ENCODE measurements around the gene CCDC9B. TPM values are rescaled to one million over a fixed set of nuclear protein-coding genes. Genes with fewer than 3 reads are reported as not detected.
A peak's percentile ranks its signal among the peaks of the same experiment; 100 is the strongest.

Gene CCDC9B
- polyA plus RNA-seq, 1 of the 3 experiments (the other 2 are of a cell fraction): 13.7 TPM

DNA sequence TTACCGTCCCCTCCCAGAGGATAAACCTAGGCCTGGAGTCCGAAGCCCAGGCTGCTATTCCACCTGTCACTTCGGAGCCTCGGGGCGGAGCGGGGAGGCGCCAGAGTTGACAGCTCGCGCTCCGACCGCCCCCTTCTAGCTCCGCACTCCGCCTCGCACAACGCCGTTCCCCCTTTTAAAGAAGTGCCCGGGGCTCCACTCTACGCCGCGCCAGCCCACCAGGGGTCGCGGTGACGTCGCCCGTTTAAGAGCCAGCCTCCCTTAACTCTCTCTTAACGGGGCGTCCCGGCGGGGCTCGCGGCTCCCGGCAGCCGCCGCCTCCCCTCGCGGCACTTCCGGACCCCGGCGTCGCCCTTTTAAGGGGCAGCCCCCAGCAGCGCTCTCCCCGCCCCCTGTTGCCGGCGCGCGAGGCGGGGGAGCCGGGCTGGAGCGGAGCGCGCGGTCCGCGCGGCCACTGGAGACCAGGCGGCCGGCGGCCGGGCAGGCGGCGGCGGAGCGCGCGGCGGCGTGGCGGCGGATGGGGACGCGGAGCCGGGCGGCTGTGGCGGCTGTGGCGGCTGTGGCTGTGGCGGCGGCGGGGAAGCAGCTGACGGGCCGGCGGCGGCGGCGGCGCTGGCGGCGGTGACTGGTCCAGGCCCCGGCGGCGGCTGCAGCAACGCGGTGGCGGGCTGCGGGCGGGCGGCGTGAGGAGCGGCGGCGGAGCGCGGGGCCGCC lies 17.3 kb downstream of the CCDC9B start, which contains the start of gene INAFM2 (continued):
- no peak; the same call in 1 of the 2 replicates for TF ChIP-seq FOSL2 (IDR thresholded peaks at IDR 0.05; ENCODE audit: borderline replicate concordance, low read depth)

DNA sequence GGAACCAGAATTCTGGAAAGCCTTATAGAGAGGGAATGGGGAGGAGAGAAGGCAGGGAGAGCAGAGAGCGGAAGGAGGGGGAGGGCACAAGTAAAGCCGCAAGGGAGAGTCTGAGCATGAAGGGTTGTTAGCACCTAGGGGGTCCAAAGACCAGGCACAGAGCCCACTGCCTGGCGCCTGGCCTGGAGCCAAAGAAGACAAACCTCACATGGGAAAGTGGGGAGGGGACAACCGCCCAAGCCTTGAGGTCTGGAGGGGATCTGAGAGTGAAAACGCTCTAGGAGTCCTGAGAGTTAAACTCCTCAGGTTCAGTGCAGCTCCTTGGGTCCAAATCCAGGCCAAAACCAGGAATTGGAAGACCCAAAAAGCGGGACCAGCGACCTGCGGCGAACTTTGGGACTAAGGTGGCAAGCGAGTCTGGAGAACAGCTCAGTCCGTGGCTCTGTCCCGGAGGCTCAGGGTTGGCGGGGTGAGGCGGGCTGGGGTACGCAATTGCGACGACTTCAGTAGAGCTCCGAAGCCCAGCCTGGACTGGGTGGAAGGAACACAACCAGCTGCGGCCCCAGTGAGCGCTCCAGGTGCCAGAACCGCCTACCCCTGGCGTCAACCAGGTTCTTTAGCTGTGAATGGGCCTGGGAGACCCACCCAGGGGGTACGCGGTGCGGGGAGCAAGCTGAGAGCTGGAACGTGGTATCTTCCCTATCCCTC lies 18.1 kb downstream of the CCDC9B start:
- H3K9me3 ChIP-seq: no peaks in the 10 kb centered on the region
- H3K9me2 ChIP-seq: no peaks in the 10 kb centered on the region
- no peak for DNase-seq
- peaks cover 15% of the 10 kb centered on the region; the same call in 1 of the 2 replicates for H3K79me2 ChIP-seq (ENCODE audit: insufficient read depth)
- no peaks in the 10 kb centered on the region for H4K20me1 ChIP-seq (ENCODE audit: insufficient read depth)
- no peak overlapping the region for H2AFZ ChIP-seq (ENCODE audit: low read depth)
- POLR2A ChIA-PET: interaction anchor here (0.6 to 1.7 kb wide), 3 partner anchors 13 to 74 kb away, joined by 3 to 5 read pairs (median 3); no protein-coding TSS in a partner anchor
- H3K4me2 ChIP-seq: peak overlapping the region; percentile 34; the same call in 1 of the 2 replicates
- CTCF ChIA-PET: interaction anchor here (0.6 to 70.6 kb wide), 10 partner anchors 8 to 283 kb away, joined by 3 to 2194 read pairs (median 6); partner anchors contain the start of genes ANKRD63, CCDC9B, DISP2 and INAFM2
- H3K4me1 ChIP-seq (ENCODE audit: control insufficient read depth in 1 of 2, insufficient read depth in 2 of 2, low read depth in 1 of 2, low read length in 1 of 2): peaks cover 16 to 20% of the 10 kb centered on the region in 2 experiments; a peak in 3 of 4 replicates
- WGBS (ENCODE audit: low lambda C conversion rate): 87% methylated on average over 19 of the region's 26 CpGs
- peaks cover 0 to 4% of the 10 kb centered on the region in 2 experiments for H3K36me3 ChIP-seq (replicated peaks in 1 of 2; ENCODE audit: control insufficient read depth in 1 of 2, insufficient read depth in 2 of 2, low read length in 1 of 2)
- no peak for TF ChIP-seq ELF1 (IDR thresholded peaks at IDR 0.05)
- no peak for TF ChIP-seq SIN3A (IDR thresholded peaks at IDR 0.05; ENCODE audit: borderline replicate concordance, low read depth, low read length)
- TF ChIP-seq GATA2 (CRISPR knock-in tag; IDR thresholded peaks at IDR 0.05): no peak
- no peak for TF ChIP-seq RAD21 (IDR thresholded peaks at IDR 0.05; ENCODE audit: low read length)
- TF ChIP-seq, protein P1, sequence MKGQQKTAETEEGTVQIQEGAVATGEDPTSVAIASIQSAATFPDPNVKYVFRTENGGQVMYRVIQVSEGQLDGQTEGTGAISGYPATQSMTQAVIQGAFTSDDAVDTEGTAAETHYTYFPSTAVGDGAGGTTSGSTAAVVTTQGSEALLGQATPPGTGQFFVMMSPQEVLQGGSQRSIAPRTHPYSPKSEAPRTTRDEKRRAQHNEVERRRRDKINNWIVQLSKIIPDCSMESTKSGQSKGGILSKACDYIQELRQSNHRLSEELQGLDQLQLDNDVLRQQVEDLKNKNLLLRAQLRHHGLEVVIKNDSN (IDR thresholded peaks at IDR 0.05; ENCODE audit: borderline replicate concordance, low read depth): no peak
- TF ChIP-seq, protein P2, sequence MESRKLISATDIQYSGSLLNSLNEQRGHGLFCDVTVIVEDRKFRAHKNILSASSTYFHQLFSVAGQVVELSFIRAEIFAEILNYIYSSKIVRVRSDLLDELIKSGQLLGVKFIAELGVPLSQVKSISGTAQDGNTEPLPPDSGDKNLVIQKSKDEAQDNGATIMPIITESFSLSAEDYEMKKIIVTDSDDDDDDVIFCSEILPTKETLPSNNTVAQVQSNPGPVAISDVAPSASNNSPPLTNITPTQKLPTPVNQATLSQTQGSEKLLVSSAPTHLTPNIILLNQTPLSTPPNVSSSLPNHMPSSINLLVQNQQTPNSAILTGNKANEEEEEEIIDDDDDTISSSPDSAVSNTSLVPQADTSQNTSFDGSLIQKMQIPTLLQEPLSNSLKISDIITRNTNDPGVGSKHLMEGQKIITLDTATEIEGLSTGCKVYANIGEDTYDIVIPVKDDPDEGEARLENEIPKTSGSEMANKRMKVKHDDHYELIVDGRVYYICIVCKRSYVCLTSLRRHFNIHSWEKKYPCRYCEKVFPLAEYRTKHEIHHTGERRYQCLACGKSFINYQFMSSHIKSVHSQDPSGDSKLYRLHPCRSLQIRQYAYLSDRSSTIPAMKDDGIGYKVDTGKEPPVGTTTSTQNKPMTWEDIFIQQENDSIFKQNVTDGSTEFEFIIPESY (IDR thresholded peaks at IDR 0.05; ENCODE audit: borderline replicate concordance, low read depth): no peak
- TF ChIP-seq RCOR1 (IDR thresholded peaks at IDR 0.05; ENCODE audit: low read length): no peak
- peaks cover 6% of the 10 kb centered on the region for H3F3A ChIP-seq (replicated peaks; ENCODE audit: insufficient read depth)
- no peaks in the 10 kb centered on the region for H3K27me3 ChIP-seq (ENCODE audit: insufficient read depth)
- no peak overlapping the region for H3K27ac ChIP-seq (ENCODE audit: low read depth in 2 of 2, low read length in 1 of 2)
- H3K9ac ChIP-seq: no peak overlapping the region
- peak overlapping the region; percentile 54 to 70 for H3K4me3 ChIP-seq (ENCODE audit: low read depth in 2 of 2, low read length in 1 of 2)

DNA sequence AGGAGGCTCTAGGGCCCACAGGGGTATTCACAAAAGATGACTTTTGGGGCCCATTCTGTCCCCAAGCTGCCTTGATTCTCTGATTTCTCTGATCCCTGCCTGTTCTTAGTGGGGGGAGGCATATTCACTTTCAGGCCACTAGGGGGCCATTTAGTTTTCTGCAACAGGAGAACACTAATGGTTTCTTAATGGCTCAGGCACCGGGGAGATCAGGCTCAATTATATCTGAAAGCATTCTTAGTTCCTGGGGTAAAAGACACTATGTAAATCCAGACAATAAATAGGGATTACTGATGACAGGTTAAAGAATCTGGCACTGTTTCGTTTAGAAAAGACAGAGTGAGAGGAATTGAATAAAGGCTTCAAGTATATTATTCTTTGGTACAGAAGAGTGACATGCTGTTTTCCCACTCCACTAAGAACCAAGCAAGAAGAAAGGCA lies 19.8 kb downstream of the CCDC9B start:
- H3F3A ChIP-seq (replicated peaks; ENCODE audit: insufficient read depth): peaks cover 6% of the 10 kb centered on the region
- POLR2A ChIA-PET: no interaction called here
- peak; percentile 78 for DNase-seq
- no peak overlapping the region; a peak in 1 of 4 replicates for H3K4me3 ChIP-seq (ENCODE audit: low read depth in 2 of 2, low read length in 1 of 2)
- CTCF ChIA-PET: interaction anchor here (1.0 to 70.6 kb wide), 11 partner anchors 7 to 215 kb away, joined by 3 to 2194 read pairs (median 8); partner anchors contain the start of genes ANKRD63, BAHD1, CCDC9B and DISP2
- peaks cover 15% of the 10 kb centered on the region; the same call in 1 of the 2 replicates for H3K79me2 ChIP-seq (ENCODE audit: insufficient read depth)
- no peak overlapping the region for H2AFZ ChIP-seq (ENCODE audit: low read depth)
- H3K36me3 ChIP-seq (replicated peaks in 1 of 2; ENCODE audit: control insufficient read depth in 1 of 2, insufficient read depth in 2 of 2, low read length in 1 of 2): peaks cover 0 to 2% of the 10 kb centered on the region in 2 experiments
- H3K9me2 ChIP-seq: no peaks in the 10 kb centered on the region
- H3K4me2 ChIP-seq: no peak overlapping the region
- H4K20me1 ChIP-seq (ENCODE audit: insufficient read depth): no peaks in the 10 kb centered on the region
- peak overlapping the region in 1 of 2 experiments; percentile 18; a peak in 2 of 4 replicates for H3K27ac ChIP-seq (ENCODE audit: low read depth in 2 of 2, low read length in 1 of 2)
- H3K9ac ChIP-seq: no peak overlapping the region
- WGBS (ENCODE audit: low lambda C conversion rate): 4% methylated on average over 2 of the region's 2 CpGs
- H3K27me3 ChIP-seq (ENCODE audit: insufficient read depth): no peaks in the 10 kb centered on the region
- peaks cover 10 to 20% of the 10 kb centered on the region in 2 experiments; a peak in 3 of 4 replicates for H3K4me1 ChIP-seq (ENCODE audit: control insufficient read depth in 1 of 2, insufficient read depth in 2 of 2, low read depth in 1 of 2, low read length in 1 of 2)
- no peaks in the 10 kb centered on the region for H3K9me3 ChIP-seq
- no peak for TF ChIP-seq MEF2A (IDR thresholded peaks at IDR 0.05; ENCODE audit: borderline replicate concordance, low read depth)
- no peak for TF ChIP-seq SIN3A (IDR thresholded peaks at IDR 0.05; ENCODE audit: borderline replicate concordance, low read depth, low read length)
- TF ChIP-seq SMC3 (IDR thresholded peaks at IDR 0.05; ENCODE audit: low read depth, low read length): peak; percentile 75
- TF ChIP-seq EZH2phosphoT487 (IDR thresholded peaks at IDR 0.05; ENCODE audit: borderline replicate concordance, low read depth): no peak
- no peak for TF ChIP-seq RXRA (IDR thresholded peaks at IDR 0.05; ENCODE audit: borderline replicate concordance, low read depth)
- peak; percentile 16 for TF ChIP-seq CHD2 (IDR thresholded peaks at IDR 0.05; ENCODE audit: low read length, partially characterized antibody)
- TF ChIP-seq, protein P3, sequence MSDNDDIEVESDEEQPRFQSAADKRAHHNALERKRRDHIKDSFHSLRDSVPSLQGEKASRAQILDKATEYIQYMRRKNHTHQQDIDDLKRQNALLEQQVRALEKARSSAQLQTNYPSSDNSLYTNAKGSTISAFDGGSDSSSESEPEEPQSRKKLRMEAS (IDR thresholded peaks at IDR 0.05; ENCODE audit: low read depth): no peak
- TF ChIP-seq EP300 (IDR thresholded peaks at IDR 0.05; ENCODE audit: borderline replicate concordance in 1 of 2, low read depth in 1 of 2, low read length in 1 of 2): no peak
- TF ChIP-seq RFX5 (IDR thresholded peaks at IDR 0.05; ENCODE audit: low read length): no peak
- TF ChIP-seq, protein P4, sequence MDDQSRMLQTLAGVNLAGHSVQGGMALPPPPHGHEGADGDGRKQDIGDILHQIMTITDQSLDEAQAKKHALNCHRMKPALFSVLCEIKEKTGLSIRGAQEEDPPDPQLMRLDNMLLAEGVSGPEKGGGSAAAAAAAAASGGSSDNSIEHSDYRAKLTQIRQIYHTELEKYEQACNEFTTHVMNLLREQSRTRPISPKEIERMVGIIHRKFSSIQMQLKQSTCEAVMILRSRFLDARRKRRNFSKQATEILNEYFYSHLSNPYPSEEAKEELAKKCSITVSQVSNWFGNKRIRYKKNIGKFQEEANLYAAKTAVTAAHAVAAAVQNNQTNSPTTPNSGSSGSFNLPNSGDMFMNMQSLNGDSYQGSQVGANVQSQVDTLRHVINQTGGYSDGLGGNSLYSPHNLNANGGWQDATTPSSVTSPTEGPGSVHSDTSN (IDR thresholded peaks at IDR 0.05): no peak
- TF ChIP-seq TCF12 (IDR thresholded peaks at IDR 0.05): no peak

All from SK-N-SH (cell line).